Cardiac fibroblast (primary cell): ENCODE results near the gene WFDC6.

Source experiments
- DNase-seq, 2 donors: peaks; one replicate each; pipeline versions ENCODE4 v3.0.0 to v3.0.0-alpha.2; 2010; ENCODE audit warnings: low read depth in 2 of 2
- H3K4me3 ChIP-seq, 2 donors: replicated peaks in 1 of 2; 1 replicate in 1 of 2; 2 replicates in 1 of 2; pipeline ENCODE4 v1.5.1; 2011; ENCODE audit warnings: low read depth in 2 of 2, low read length in 2 of 2, mild to moderate bottlenecking in 2 of 2, moderate library complexity in 1 of 2
- CTCF ChIP-seq: IDR thresholded peaks from one replicate; pipeline ENCODE4 v1.5.1; 2011; ENCODE audit warnings: low read depth, mild to moderate bottlenecking, low read length, inconsistent platforms

The WFDC6 gene

DNA sequence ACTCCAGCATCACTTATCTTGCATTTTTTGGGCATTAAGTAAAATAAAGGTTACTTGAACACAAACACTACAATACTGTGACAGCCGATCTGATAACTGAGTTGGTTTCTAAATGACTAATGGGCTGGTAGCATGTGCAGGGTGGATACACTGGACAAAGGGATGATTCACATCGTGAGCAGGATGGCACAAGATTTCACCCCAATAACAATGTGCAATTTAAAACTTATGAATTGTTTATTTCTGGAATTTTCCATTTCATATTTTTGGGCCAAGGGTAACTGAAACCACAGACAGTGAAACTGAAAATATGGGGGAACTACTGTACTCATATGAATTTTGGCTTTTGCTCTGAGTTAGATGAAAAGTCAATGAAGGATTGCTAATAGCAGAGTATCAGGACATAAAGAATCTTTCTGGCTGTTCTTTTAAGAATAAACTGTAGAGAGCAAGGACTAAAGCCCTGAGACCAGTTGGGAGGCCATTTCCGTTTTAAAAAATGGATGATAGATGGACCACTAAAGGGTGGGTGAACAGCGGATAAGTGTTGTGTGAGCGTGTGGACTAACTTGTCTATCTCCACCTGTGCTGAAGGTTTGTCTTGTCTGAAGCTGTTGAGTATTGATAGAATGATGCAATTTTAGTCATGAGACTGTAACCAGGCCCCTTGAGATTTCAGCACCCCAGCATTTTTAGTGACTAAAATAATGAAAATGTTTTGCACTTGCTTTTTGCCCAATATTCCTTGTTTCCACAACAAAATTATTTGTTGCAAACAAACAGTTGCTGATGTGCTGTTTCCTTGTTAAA, 32.1 kb downstream of the WFDC6 start:
- TF ChIP-seq CTCF: no peak
- H3K4me3 ChIP-seq: no peak overlapping the region
- peak in 1 of 2 donors; percentile 5 for DNase-seq

GRCh38 chr20:45506398-45506797, 32.9 kb downstream of the WFDC6 start:
- DNase-seq: no peak
- no peak for TF ChIP-seq CTCF
- no peak overlapping the region for H3K4me3 ChIP-seq

- no peak overlapping the region for H3K4me3 ChIP-seq
Measured at GRCh38 chr20:45503403-45503802, 35.9 kb downstream of the WFDC6 start.

DNA sequence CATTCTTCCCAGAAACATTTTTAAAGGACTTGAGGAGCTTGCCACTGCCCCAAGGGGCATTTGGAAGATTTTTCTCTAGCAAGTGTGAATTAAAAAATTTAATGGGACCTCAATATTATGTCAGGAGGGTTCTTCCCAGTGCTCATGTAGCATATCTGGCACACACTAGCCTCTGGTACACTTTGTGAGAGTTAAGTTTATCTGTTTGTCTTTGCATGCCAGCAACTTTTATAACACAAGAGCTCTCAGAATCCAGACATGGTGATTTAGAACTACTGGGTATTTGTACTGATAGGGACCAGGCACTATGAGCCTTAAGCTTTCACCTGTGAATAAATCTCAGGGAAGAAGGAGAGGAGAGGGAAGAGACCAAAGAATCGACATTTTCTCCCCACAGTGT, 36.7 kb downstream of the WFDC6 start:
- H3K4me3 ChIP-seq: no peak overlapping the region
- no peak for DNase-seq

More at GRCh38 chr20:45503403-45503802, 35.9 kb downstream of the WFDC6 start:
- DNase-seq: no peak
- no peak for TF ChIP-seq CTCF

DNA sequence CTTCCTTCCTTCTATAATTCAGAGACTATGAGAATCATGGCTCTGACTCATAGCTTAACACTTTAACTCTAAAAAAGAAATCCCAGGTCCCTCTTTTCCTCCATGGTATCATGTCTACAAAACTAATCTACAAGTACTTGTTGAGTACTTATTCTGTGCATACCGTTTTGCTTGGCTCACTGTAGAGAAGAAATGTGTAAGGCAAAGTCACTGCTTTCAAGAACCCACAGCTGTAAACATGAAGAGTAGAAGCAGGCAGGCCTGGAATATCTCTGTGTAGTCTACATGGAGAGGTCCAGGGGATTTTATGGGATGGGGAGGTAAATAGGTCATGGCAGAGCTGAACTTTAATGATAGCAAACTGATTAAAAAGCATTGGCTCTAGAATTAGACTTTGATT, 37.7 kb downstream of the WFDC6 start:
- TF ChIP-seq CTCF: no peak
- DNase-seq: no peak
- H3K4me3 ChIP-seq: no peak overlapping the region

More for the DNA sequence above, 36.7 kb downstream of the WFDC6 start:
- no peak for TF ChIP-seq CTCF

- DNase-seq: no peak
- no peak overlapping the region for H3K4me3 ChIP-seq
- TF ChIP-seq CTCF: no peak
Measured at GRCh38 chr20:45500022-45500421, 39.3 kb downstream of the WFDC6 start.
